Progenitor cell of endocrine pancreas (in vitro differentiated cells): ENCODE measurements around the gene EVA1A. TPM values are rescaled to one million over a fixed set of nuclear protein-coding genes. Genes with fewer than 3 reads are reported as not detected.

Experiments used
- DNase-seq: peaks from one replicate; pipeline ENCODE4 v3.0.0; 2021; ENCODE audit warnings: low spot score; ENCODE audit not compliant: unreplicated experiment
- H3K27ac Mint-ChIP-seq: 2 replicates; pipeline ENCODE4 v1.8.0; 2021; ENCODE audit warnings: mild to moderate bottlenecking, moderate library complexity, mixed read lengths
- H3K27me3 Mint-ChIP-seq: 2 replicates; pipeline ENCODE4 v1.8.0; 2021; ENCODE audit warnings: mixed read lengths
- H3K36me3 Mint-ChIP-seq: 2 replicates; pipeline ENCODE4 v1.8.0; 2022; ENCODE audit warnings: mixed read lengths; ENCODE audit not compliant: insufficient read depth
- H3K4me1 Mint-ChIP-seq: 2 replicates; pipeline ENCODE4 v1.8.0; 2021; ENCODE audit warnings: low read depth, mixed read lengths
- H3K4me3 Mint-ChIP-seq: 2 replicates; pipeline ENCODE4 v1.8.0; 2021; ENCODE audit warnings: low read depth, mild to moderate bottlenecking, moderate library complexity, mixed read lengths
- H3K9me3 Mint-ChIP-seq: 2 replicates; pipeline ENCODE4 v1.8.0; 2021; ENCODE audit warnings: low read depth, mixed read lengths
- CTCF ChIP-seq: fragments of 200-600 bp; sonication (generic); IDR thresholded peaks from one replicate; pipeline ENCODE4 v1.5.0; 2021; ENCODE audit warnings: antibody characterized with exemption, mild to moderate bottlenecking; ENCODE audit not compliant: unreplicated experiment
- total RNA-seq: library from RNA; stranded (reverse); gene quantifications from 2 replicates; pipeline ENCODE4 v1.2.1, GENCODE V29; 2021

The EVA1A gene
- total RNA-seq, 1 donor from 2014 or later, result 10.9 TPM

DNA sequence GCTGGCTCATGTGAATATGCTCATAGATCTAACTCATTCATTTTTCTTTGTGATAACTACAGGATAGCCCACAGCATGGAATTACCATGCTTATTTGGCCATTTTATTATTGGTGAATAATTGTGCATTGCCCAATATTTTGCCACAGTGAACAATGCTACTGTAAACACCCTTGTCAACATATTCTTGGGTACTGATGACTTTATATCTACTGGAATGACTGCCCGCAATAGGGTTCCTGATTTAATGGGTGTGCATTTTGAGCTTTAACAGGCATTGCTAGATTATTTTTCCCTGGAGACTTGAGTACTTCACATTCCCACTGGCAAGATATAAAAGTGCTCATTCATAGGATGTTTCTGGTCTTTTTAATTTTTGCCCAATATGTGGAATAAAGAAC, 42.7 kb upstream of the EVA1A start:
- no peak for DNase-seq
- TF ChIP-seq CTCF, result no peak
- H3K9me3 Mint-ChIP-seq, result no peaks in the 10 kb centered on the region
- H3K27ac Mint-ChIP-seq, result no peak overlapping the region
- H3K4me1 Mint-ChIP-seq, result peaks cover 2% of the 10 kb centered on the region
- peaks cover 13% of the 10 kb centered on the region for H3K27me3 Mint-ChIP-seq
- no peak overlapping the region for H3K4me3 Mint-ChIP-seq
- H3K36me3 Mint-ChIP-seq, result no peaks in the 10 kb centered on the region

DNA sequence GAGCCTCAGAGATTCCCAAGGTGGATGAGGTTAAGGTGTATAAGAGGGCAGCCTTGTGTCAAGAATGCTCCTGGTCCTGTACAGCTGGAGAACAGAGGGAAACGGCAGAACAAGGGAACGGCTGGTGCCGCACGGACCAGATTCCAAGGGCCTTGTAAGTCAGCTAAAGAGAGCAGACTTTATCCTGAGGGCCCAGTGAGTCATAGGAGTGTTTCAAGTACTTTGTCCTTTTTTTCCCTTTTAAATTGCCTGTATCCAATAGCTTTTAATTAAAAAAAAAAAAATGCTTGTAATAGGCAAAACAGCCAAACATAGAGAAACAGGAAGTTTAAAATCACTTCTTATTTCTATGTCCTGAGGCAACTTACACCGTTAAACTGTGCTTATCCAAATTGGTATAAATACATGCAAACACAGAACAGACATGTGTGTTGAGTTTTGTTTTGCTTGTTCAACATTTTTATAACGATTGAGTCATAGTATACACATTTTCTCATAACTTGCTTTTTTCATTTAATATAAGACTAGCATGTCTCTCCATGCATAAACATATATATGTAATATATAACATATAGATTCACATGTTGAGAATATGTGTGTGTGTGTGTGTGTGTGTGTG, 42.1 kb upstream of the EVA1A start:
- TF ChIP-seq CTCF, result no peak
- no peak for DNase-seq
- Mint-ChIP-seq H3K27me3 (peaks cover 13% of the 10 kb centered on the region), H3K4me1 (peaks cover 2% of the 10 kb centered on the region), H3K36me3 (no peaks in the 10 kb centered on the region), H3K9me3 (no peaks in the 10 kb centered on the region), H3K4me3 (no peak overlapping the region), H3K27ac (no peak overlapping the region)

DNA sequence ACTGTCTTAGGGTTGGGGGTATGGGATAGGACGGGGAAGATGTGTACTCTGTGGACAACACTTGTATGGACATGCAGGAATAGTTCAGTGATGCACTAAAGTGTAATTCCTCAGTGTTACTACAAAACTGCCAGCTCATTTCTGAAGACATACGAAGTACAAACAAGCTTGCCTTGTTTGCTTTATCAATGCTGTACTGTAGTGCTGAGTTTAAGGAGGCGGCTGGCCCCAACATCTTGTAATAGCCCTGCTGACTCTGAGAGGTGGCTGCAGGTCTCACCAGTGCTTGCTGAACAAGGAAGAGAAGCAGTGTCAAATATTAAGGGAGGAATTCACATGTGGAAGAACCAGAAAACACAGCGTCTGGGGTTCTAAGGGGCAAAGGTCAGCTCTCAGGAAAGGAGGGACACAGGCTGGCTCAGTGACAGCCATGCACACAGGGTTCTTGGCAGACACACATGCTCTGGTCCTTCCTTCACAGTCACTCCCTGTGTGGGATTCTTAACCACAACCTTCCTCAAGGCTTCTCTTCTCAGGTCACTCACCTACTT, 39.8 kb upstream of the EVA1A start:
- Mint-ChIP-seq H3K4me3 (no peak overlapping the region), H3K9me3 (no peaks in the 10 kb centered on the region), H3K27ac (no peak overlapping the region), H3K36me3 (no peaks in the 10 kb centered on the region), H3K27me3 (peaks cover 4% of the 10 kb centered on the region), H3K4me1 (peaks cover 2% of the 10 kb centered on the region)
- TF ChIP-seq CTCF, result no peak
- DNase-seq, result no peak

DNA sequence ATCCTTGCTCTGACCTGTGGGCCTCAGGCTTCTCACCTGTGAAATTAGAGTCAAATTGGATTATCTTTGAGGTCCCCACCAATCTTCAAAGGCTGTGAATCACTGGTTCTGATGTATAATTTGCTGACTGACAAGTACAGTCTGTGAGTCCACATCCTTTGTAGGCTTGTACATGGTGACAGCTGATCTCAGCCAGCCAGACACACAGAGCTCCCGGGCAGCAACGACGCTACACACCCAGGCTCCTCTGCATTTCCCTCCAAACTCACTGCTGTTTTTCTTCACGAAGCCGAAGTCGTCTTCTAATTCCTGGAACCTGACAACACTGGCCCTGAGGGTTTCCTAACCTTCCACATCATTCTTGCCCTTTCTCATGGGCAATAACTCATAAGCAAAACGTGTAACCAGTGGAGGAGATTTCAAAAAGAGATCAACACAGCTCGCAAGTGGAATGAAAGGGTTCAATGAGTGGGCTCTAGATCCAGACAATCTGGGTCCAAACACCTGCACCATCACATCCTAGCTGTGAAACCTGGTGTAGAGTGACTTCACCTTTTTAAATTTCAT, 37.9 kb upstream of the EVA1A start:
- no peaks in the 10 kb centered on the region for H3K27me3 Mint-ChIP-seq
- no peaks in the 10 kb centered on the region for H3K9me3 Mint-ChIP-seq
- H3K4me3 Mint-ChIP-seq, result no peak overlapping the region
- no peak overlapping the region for H3K27ac Mint-ChIP-seq
- TF ChIP-seq CTCF, result no peak
- H3K36me3 Mint-ChIP-seq, result no peaks in the 10 kb centered on the region
- peaks cover 2% of the 10 kb centered on the region for H3K4me1 Mint-ChIP-seq
- no peak for DNase-seq

- Mint-ChIP-seq H3K36me3 (no peaks in the 10 kb centered on the region), H3K9me3 (no peaks in the 10 kb centered on the region), H3K4me1 (peaks cover 5% of the 10 kb centered on the region), H3K27me3 (no peaks in the 10 kb centered on the region), H3K27ac (no peak overlapping the region), H3K4me3 (no peak overlapping the region)
- no peak for DNase-seq
- TF ChIP-seq CTCF, result no peak
Measured at GRCh38 chr2:75597949-75598348, 37.2 kb upstream of the EVA1A start.
